Transverse colon (tissue), 3 donors: Measurements from ENCODE around the gene GSK3A.

Source experiments
- CTCF ChIP-seq, 5 experiments: fragments of 200-600 bp in 3 of 5; fragments of 450-650 bp in 2 of 5; sonication (generic) in 3 of 5; IDR thresholded peaks; 1 replicate in 2 of 5; 2 replicates in 3 of 5; pipeline ENCODE4 v1.5.1; 2016 to 2017; ENCODE audit warnings: antibody characterized with exemption in 5 of 5, inconsistent platforms in 3 of 5, mild to moderate bottlenecking in 2 of 5, moderate library complexity in 1 of 5
- POLR2A ChIP-seq: fragments of 450-650 bp; IDR thresholded peaks from one replicate; pipeline ENCODE4 v1.6.1; 2016; ENCODE audit warnings: antibody characterized with exemption, mild to moderate bottlenecking, moderate library complexity

DNA sequence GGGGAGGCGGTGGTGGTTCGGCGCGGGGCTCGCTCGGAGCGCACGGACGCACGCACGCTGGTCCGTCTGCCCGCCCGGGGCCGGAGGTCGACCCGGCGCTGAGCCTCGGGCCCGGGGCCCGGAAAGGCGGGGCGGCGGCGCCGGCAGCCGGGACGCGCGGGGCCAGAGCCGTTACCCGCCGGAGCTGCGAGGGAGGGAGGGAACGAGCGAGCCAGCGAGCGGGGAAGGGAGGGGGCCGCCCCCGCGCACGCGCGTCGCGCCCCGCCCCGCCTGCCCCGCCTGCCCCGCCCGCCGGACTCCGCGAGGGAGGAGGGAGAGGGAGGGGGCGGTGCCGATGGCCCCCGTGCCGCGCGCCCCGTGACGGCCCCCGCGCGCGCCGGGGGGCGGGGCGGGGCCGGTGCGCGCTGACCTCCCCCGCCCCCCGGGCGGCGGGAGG lies 41.7 kb upstream of the GSK3A start:
- TF ChIP-seq CTCF (IDR thresholded peaks at IDR 0.05) (no peak), POLR2A (no peak)
